Sigmoid colon (tissue), 4 donors: Measurements from ENCODE around the gene SAMD4A.

Experiments used
- POLR2A ChIP-seq, 2 donors: fragments of 450-650 bp; IDR thresholded peaks; one replicate each; pipeline ENCODE4 v1.6.1; 2016; ENCODE audit warnings: antibody characterized with exemption in 2 of 2, mild to moderate bottlenecking in 2 of 2, moderate library complexity in 2 of 2
- POLR2AphosphoS5 ChIP-seq, 4 donors: sonication (generic); formaldehyde crosslinking; IDR thresholded peaks; one replicate each; pipeline ENCODE4 v1.6.1; 2017; ENCODE audit warnings: antibody characterized with exemption in 4 of 4
- TF ChIP-seq, protein P1 (sequence below), 4 experiments: fragments of 450-650 bp in 3 of 4; fragments of 200-600 bp in 1 of 4; IDR thresholded peaks; one replicate each; pipeline ENCODE4 v1.5.1; 2016 to 2019; ENCODE audit warnings: antibody characterized with exemption in 4 of 4, mild to moderate bottlenecking in 3 of 4, moderate library complexity in 2 of 4

GRCh38 chr14:54649056-54649455 is 82.1 kb downstream of the SAMD4A start:
- TF ChIP-seq, protein P1, sequence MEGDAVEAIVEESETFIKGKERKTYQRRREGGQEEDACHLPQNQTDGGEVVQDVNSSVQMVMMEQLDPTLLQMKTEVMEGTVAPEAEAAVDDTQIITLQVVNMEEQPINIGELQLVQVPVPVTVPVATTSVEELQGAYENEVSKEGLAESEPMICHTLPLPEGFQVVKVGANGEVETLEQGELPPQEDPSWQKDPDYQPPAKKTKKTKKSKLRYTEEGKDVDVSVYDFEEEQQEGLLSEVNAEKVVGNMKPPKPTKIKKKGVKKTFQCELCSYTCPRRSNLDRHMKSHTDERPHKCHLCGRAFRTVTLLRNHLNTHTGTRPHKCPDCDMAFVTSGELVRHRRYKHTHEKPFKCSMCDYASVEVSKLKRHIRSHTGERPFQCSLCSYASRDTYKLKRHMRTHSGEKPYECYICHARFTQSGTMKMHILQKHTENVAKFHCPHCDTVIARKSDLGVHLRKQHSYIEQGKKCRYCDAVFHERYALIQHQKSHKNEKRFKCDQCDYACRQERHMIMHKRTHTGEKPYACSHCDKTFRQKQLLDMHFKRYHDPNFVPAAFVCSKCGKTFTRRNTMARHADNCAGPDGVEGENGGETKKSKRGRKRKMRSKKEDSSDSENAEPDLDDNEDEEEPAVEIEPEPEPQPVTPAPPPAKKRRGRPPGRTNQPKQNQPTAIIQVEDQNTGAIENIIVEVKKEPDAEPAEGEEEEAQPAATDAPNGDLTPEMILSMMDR (IDR thresholded peaks at IDR 0.05) = no peak
- no peak for TF ChIP-seq POLR2A (IDR thresholded peaks at IDR 0.05)
- no peak for TF ChIP-seq POLR2AphosphoS5 (IDR thresholded peaks at IDR 0.05)
